Measurements from ENCODE around the gene NPFFR1.

The NPFFR1 gene, protein sequence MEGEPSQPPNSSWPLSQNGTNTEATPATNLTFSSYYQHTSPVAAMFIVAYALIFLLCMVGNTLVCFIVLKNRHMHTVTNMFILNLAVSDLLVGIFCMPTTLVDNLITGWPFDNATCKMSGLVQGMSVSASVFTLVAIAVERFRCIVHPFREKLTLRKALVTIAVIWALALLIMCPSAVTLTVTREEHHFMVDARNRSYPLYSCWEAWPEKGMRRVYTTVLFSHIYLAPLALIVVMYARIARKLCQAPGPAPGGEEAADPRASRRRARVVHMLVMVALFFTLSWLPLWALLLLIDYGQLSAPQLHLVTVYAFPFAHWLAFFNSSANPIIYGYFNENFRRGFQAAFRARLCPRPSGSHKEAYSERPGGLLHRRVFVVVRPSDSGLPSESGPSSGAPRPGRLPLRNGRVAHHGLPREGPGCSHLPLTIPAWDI

DNA sequence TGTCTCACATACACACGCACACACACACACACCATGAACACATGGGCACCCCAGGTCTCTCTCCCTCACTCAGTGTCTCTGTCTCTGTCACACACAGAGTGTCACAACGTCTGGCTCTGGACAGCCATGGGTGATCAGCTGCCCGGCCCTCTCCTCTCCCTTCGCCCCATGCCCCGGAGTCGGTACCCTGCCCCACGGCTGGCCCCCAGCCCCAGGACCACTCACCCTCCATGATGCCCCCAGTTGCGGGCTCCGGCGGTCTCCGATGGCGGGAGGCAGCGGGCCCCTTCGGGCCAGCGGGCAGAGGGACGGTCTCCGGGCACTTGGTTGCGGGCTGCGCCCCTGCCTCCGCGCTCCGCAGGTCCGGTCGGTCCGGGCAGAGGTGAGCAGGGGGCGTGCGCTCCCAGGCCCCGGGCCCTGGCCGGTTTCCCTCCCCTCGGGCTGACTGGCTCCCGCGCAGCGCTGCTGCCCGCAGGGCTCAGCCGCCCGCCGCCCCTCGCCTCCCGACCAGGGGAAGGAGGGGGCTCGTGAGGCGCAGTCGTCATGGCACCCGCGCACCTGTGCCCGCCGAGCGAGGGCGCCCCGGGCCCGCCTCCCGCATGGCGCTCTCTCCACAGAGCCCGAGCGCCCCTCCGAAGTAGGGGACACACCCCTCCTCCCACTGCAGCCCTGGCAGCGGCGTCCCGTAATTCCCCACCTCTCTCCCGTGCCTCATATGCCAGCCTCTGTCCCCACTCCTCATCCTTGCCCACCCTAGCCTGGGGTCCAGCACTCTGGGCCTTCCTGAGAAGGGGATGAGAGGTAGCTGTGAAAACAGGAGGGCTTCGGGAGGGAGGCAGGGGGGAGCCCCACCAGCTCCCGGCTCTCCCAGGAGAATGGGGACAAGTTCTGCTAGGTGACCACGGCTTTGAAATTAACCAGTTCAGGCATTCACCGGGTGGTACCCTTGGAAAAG, at the start of gene NPFFR1:
Gene NPFFR1, minus strand, starts transcription at position 560 of the 955 bp plus-strand sequence. Its CDS starts 328 bp downstream, at position 232.
- no peak for DNase-seq

DNA sequence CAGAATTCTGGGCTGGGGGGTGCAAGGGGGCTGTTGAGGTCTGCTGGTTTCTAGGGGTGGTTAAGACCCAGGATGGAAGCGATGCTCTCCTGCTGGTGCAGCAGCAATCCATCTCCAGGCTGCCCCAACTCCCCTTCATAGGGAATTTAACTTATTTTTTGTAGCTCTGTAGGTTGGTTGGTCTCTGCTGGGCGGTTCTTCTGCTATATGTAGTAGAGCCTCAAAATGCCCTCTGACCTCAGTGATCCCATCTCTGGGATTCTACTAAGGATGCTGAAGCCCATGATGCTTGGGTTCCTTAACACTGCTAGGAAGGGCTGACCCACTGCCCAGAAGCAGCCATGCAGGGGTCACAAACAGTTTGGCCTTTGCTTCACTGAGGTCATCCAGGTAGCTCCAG, 49.5 kb upstream of the NPFFR1 start:
- no peak for DNase-seq

DNA sequence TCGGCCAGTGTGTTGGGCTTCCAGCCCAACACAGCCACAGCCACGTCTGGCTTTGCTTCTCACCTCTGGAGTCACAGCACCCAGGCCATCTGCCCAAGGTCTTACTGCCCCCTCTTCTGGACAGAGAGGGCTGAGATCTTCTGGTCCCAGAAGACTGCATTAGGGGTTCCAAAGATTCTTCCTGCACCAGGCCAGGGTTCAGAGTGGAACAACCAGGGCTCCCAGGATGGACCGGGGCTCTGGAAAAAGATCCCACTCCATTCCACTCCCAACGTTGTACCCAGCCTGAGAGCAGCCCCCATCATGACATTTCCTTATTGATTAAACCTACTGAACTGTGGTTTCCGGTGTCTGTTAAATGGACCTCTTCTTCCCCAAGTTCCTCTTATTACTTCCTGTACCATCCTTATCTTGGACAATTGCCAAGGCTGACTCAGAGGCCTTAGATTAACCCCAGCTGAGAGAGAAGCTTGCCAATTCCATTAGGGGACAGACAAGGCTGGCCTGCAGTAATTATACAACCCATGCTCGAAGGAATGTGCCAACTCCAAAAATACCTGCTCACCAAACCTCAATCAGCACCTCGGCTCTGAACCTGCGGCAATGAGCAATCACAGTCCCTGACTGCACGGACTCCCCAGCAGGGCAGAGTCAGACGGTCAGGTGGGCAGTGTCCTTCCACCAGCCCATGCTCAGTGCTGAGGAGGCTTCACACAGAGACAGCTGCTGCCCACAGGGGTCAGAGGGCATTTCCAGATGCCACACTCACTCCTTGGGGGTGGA, 47.9 kb upstream of the NPFFR1 start:
- DNase-seq = no peak

DNA sequence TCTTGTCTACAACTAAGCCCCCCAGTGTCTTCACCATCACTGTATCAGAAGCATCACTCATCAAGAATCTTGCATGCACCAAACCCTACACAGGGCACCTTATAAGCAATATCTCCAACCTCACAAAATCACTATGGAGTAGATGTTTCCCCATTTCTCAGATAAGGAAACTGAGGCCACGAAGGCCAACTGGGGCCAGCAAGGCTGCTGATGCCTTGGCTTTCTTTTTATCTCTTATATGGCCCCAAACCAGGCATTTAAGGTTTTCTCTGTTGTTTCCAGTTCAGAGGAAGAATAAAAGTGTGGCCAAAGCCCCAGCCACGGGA, 47.3 kb upstream of the NPFFR1 start:
- no peak for DNase-seq

DNA sequence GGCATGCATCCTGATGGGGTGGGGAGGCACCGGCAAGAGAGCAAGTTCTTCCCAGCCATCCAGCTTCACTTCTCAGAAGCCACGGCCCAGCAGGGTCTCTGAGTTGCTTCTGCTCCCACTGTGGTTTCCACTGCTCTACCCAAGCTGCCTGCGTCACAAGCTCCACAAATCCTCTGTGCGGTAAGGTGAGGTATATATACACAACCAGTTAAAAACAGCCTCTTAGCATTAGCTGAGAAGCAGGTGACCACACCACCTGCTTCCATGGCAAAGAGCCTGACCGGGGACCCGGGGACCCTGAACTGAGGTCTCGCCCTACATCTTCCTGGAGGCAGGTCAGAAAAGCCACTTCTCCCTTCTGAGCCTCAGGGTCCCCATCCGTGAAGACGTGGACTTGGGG, 46.9 kb upstream of the NPFFR1 start:
- no peak for DNase-seq

DNA sequence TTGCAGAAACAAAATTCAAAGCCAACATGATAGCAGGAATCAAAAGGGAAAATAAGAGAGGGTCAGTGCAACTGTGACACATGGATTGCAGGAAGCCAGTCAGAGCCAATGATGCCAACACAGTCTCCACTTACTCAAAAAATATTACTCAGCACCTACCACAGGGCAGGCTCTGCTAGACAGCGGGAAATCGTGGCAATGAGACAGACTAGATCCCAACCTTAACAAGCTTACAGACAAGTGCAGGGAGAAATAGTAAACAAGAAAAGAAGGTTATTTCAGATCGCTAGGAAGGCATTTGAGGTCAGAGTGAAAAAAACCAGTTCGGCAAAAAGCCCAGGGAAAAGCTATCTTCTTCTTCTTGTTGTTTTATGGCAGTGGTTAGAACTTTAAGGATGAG, 45.2 kb upstream of the NPFFR1 start:
- no peak for DNase-seq

DNA sequence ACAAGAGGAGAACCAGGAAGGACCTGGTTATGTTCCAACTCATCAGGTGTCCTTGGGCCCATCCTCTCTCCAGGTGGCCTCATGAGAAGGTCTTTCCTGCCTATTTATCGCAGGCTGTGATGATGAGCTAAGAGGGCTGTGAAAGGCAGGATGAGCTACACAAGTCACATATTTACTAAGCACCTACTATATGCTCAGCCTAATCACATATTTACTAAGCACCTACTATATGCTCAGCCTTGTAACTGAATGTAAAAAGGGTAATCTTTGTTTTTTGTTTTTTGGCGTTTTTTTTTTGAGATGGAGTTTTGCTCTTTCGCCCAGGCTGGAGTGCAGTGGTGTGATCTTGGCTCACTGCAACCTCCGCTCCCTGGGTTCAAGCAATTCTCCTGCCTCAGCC, 44.2 kb upstream of the NPFFR1 start:
- no peak for DNase-seq

DNA sequence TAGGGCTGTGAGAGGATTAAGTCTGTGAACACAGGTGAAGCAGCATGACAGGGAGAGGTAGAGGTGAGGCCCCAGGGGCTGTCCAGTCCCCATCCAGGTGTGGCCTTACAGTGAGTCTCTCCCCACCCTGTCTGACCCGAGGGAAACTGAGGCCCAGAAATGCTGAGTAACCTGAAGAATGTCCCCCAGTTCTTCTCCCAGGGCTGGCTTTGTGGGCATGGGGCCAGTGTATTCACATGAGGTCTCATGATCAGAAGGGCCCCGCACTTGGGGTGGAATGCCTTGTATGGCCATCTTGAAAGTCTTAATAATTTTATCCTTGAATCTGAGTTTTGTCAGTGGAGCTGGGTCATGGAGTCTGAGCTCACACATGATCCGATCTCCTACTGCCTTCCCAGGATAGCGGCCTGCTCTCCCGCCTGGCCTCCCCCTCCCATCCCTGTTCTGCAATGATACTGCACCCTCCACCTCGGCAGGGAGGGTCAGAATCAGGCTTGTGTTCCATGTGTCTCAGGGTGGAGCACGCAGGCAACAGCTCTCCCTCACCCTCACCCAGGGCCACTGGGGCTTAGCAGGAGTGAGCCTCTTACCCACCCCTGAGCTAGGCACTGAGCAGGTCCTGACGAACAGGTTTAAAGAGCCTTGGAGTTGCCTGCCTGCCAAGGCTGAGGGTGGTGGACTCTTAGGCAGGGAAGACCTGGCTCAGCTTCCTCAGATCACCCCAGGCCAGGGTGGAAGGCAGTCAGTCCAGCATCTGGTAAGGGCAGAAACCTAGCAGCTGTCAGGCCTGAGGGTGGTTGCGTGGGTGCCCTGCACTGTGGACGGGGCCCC, 41.4 kb upstream of the NPFFR1 start:
- no peak for DNase-seq

DNA sequence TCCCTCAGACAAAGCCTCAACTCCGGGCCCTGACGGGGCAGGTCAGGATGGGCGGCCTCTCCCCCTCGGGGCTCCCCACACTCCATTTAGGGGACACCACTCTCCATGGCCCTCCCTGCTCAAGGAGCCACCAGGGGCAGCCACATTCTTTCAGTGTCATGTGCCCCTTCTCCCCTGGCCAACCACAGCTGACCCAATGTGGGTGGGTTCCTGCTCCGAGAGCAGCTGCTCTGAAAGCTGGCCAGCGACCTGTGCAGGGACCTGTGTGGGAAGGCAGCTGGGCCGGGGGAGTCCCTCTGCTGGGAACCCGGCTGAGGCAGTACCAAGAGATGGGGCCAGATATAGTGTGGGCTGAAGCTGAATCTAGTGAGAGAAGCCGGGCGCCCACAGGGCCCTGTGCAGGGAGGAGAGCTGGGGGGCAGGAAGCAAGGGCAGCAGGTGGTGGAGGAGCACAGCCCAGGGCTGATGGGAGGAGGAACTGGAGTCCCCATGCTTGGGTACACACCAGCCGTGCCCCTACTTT, 40.6 kb upstream of the NPFFR1 start:
- no peak for DNase-seq

DNA sequence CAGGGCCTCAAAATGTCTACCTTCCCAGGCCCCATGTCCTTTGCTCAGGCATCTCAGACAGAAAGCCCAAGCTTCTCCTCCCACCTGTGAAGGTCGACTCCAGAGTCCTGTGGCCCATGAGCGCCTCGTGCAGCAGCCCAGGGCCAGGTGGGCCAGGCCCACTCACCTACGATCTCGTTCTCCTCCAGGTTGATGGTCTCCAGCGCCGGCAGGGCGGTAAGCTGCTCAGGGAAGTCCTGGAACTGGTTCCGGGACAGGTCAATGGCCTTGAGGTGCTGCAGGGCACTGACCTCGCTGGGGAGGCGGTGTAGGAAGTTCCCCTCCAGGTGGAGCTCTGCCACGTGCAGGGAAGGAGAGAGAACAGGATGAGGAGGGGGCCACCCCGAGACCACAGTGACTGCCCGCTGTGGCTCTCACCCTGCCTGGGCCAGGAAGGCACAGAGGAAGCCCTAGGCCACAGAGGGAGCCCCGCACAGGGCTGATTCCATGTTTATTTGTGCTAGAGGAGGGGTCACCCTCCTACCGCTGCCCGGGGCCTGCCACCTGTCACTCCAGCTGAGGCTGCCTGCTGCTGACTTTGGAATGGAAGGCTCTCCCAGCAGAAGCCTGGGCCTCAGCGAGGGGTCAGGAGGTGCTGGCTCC, 40.0 kb upstream of the NPFFR1 start:
- DNase-seq = no peak

DNA sequence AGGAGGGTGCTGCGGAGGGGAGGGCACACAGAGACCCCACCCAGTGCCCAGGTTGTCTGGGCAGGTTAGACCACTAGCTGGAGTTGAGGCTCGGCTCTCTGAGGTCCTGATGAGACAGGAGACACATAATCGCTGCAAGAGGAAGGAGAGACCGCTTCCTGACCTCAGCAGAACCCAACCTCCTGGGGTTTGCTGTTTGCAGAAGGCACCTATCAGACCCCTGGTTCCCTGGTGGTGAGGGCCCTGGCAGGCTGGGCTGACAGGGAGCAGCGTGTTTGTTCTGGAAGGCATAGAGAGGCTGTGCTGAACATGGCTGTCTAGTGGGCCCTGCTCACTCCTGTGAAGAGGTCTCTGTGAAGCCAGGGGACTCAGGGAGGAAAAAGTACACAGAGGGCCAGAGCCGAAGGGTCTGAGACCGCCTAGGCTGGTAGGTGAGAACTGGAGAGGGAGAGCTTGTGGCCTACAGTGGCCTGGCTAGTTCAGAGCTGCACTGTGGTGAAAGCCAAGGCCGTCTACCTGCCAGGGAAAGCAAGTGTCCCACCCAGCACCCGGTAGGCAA, 39.4 kb upstream of the NPFFR1 start:
- no peak for DNase-seq

DNA sequence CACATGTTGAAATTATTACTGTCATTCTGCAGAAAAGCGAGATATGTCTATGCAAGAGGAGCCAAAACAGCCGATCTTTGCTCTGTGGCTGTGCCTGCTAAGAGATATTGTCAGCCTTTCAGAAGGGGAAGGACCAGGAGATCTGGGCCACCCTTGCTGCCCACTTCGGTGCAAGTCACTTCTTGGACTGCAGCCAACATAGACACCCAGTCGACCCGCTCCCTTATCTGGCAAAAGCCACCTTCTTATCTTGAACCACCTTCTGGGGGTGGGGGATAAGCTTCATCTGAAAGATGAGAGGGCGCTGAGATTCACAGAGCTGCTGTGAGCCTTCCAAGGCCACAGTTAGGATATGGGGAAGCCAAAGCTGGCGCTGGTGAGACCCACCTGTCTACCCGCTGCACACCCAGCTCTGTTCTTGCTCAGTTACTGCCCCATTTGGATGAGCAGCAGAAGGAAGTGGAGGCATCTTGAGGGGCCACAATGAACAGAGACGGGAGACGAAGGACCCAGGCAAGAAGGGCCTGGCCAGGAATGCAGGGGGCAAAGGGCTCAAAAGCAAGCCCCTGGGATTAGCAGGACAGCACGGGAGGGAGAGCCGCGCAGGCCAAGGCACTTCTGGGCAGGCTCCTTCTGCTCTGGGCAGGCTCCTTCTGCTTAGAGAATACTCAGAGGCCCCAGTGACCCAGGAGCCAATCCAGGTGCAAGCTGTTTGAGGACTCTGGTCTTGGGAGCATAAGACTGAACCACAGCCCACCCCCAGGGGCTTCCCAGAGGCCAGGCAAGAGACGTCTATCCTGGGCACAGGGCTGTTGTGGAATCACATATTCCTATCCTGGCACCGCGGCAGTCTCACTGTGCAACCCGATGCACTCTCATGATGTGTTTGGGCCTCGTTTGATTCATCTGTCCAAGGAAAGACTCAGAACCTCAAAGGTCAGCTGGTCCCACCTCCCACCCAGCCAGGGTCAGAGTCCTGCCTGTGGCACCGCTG, 38.4 kb upstream of the NPFFR1 start:
- no peak for DNase-seq

DNA sequence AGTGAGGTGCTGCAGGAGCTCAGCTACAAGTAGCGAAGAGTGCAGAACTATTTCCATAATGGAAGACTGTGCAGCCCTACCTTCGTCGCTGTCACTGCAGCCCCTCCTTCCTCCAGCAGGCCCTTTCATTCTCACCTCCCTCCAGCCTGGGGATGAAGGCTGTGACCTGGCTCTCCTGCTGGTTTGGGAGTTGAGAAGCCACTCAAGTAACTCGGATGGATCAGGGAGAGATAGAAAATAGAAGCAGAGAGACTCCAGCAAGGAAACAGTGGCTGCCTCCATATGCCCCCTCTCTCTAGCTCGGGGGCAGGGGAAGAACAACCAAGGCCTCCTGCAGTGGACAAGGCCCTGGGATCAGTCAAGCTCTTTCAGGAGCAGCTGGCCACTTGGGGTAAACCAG, 37.4 kb upstream of the NPFFR1 start:
- DNase-seq = no peak

DNA sequence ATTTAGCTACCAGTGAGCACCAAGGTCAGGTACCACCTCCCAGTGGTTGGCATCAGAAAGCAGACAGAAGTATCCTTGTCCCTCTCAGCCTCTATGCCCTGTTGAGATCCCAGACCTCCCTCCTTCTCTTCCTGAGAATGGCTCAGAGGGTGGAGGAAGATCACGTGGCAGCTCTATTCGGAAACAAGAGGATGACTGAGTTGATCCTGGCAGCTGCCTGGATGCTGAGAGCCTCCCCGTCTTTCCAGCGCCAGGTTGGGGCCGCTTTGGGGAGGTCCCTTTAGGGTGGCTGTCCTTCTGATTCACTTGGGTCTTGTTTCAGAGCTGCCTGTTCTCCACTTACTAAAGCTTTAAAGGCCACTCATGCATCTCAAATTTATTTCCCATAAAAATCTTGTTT, 36.9 kb upstream of the NPFFR1 start:
- DNase-seq = no peak

DNA sequence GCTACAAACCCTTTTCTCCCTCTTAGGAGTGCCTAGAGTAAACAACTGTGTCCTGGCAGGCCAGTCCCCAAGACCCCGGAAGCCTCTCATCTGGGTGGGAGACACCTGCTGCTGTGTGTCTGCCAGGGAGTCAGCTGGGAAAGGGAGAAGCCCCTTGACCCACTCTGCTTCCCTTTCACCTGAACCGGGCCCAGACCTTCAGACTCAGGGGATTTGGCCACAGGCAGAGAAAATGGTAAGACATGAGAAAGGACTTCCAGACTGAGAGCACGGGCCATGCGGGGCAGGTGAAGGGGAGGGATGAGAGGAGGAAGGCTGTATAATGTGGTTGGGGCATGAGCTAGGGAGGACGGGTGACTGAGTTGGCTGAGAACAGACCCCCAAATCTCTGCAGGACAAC, 36.0 kb upstream of the NPFFR1 start:
- DNase-seq = no peak

DNA sequence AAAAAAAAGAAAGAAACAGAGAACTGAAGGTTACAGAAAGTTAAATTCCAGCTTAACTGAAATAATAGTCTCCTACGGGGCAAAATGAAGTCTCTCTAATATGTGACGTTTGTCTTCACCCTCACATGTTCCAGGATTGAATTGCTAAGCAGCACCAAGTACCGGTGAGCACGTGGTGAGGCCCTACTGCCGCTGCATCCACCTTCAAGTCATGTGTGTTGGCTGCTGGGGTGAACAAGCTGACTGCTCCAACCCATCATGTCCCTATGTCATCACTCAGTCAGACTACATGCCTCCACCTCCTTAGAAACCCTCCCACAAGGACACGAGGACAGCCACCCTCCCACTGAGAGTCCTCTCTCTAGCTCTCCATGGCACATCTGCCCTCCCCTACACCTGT, 35.4 kb upstream of the NPFFR1 start:
- DNase-seq = no peak

DNA sequence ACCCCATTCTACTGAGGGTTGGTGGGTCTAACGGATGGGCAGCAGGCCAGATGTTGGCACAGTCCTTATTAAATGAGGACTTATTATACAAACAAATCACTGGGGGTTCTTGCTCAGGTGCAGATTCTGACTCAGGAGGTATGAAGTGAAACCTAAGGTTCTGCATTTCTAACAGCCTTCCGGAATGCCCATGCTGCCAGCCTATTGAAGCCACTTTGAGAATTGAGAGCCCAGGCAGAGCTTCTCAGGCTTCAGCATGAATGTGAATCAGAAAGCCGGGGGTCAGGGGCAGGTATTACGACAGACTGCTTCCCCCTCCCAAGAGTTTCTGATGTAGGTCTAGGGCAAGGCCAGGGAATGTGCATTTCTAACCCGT, 34.1 kb upstream of the NPFFR1 start:
- DNase-seq = no peak

DNA sequence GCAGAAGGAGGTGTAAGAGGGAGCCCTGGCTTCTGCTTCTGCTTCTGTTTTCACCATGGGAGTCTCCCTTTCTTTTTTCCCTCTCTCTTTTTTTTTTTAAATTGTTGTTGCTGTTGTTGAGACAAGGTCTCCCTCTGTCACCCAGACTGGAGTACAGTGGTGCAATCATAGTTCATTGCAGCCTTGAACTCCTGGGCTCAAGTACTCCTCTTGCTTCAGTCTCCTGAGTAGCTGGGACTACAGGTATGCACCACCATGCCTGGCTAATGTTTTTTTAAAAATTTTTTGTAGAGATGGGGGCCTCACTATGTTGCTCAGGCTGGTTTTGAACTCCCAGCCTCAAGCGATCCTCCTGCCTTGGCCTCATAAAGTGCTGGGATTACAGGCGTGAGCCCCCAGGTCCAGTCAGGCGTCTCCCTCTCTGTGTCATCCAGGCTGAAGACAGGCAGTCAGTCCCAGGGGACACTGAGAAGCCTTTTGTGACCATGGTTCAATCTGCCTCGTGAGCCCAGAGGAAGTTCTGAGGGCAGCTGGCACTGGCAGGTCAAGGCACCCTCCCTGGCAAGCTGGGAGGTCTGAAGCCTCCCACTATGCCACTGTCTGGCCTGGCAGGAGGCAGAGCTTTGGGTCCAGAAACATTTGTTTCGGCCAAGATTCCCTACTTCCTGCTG, 33.6 kb upstream of the NPFFR1 start:
- no peak for DNase-seq

DNA sequence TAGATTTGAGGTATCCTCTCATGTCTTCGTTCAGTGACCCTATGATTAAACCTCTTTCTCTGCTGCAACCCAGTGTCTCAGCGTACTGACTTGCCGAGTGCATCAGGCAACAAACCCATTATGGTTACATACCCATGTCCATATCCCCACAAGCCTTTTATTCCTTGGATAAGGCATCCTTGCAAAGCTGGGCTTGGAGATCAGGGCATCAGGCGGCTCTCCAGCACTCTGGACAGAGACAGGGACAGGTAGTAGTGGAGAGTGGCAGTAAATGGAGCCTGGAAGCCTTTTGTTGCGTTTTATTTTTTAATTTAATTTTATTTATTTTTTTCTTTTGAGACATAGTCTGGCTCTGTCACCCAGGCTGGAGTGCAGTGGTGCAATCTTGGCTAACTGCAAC, 32.0 kb upstream of the NPFFR1 start:
- no peak for DNase-seq

Data from cerebellar nuclear complex (tissue), 1 donor.